Ovary (tissue), 3 donors: ENCODE results near the gene ZNF296.

Experiments
- EP300 ChIP-seq: sonication (generic); formaldehyde crosslinking; IDR thresholded peaks from one replicate; pipeline ENCODE4 v1.6.1; 2017; ENCODE audit warnings: antibody characterized with exemption
- POLR2A ChIP-seq: fragments of 450-650 bp; IDR thresholded peaks from one replicate; pipeline ENCODE4 v1.6.1; 2017; ENCODE audit warnings: antibody characterized with exemption, mild to moderate bottlenecking, moderate library complexity
- TF ChIP-seq, protein P1 (sequence below), 3 donors: fragments of 450-650 bp in 2 of 3; fragments of 200-600 bp in 1 of 3; IDR thresholded peaks; one replicate each; pipeline versions ENCODE4 v1.5.1 to v1.8.0; 2016 to 2022; ENCODE audit warnings: antibody characterized with exemption in 3 of 3, mild to moderate bottlenecking in 1 of 3
- donor health status: DM: no; HTN: no; CAD: no.

DNA sequence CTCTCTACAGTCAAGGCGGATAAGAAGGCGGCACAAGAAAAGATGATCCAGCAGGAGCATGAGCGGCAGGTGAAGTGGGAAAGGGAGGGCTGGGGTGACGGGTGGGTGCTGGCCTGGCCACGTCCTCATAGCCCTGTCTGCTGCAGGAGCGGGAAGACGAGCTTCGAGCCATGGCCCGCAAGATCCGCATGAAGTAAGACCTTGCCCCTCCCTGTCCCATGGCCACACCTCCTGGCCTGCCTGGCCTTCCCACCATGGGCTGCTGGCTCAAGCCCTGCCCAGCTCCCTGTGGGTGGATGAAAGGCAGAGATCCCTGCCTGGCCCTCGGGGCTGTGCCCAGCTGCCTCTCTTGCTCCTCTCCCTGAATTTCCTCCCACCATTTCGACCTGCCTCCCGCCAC, 7.2 kb downstream of the ZNF296 start:
- TF ChIP-seq, protein P1, sequence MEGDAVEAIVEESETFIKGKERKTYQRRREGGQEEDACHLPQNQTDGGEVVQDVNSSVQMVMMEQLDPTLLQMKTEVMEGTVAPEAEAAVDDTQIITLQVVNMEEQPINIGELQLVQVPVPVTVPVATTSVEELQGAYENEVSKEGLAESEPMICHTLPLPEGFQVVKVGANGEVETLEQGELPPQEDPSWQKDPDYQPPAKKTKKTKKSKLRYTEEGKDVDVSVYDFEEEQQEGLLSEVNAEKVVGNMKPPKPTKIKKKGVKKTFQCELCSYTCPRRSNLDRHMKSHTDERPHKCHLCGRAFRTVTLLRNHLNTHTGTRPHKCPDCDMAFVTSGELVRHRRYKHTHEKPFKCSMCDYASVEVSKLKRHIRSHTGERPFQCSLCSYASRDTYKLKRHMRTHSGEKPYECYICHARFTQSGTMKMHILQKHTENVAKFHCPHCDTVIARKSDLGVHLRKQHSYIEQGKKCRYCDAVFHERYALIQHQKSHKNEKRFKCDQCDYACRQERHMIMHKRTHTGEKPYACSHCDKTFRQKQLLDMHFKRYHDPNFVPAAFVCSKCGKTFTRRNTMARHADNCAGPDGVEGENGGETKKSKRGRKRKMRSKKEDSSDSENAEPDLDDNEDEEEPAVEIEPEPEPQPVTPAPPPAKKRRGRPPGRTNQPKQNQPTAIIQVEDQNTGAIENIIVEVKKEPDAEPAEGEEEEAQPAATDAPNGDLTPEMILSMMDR (IDR thresholded peaks at IDR 0.05), result no peak
- TF ChIP-seq POLR2A (no peak), EP300 (no peak)
